AG04450 (cell line): ENCODE data around the gene SHFL. TPM values are rescaled to one million over a fixed set of nuclear protein-coding genes. Genes with fewer than 3 reads are reported as not detected.
A peak's percentile ranks its signal among the peaks of the same experiment; 100 is the strongest.

Experiments used
- CTCF ChIA-PET: fragments of 300-600, 350-600 bp; formaldehyde crosslinking; extraction: SDS; loops from one replicate; lab custom pipeline; 2022; ENCODE audit warnings: antibody characterized with exemption, inconsistent platforms; lab: Charles Lee
- POLR2A ChIA-PET: fragments of 350-600 bp; formaldehyde crosslinking; extraction: SDS; loops from one replicate; lab custom pipeline; 2021; ENCODE audit warnings: antibody characterized with exemption, inconsistent platforms; lab: Yijun Ruan, JAX
- DNase-seq: peaks from one replicate; pipeline ENCODE4 v3.0.0-alpha.2; 2011; ENCODE audit warnings: low read depth, low spot score
- H3K27ac ChIP-seq: one replicate; pipeline ENCODE4 v1.5.1; 2012; ENCODE audit warnings: low read depth, low read length, control low read depth
- H3K27me3 ChIP-seq: one replicate; pipeline ENCODE4 v1.6.0; 2012; ENCODE audit warnings: low read length; ENCODE audit not compliant: control insufficient read depth, insufficient read depth
- H3K4me3 ChIP-seq: 2 replicates; pipeline ENCODE4 v1.5.1; 2011; ENCODE audit warnings: mild to moderate bottlenecking, low read depth, low read length, control low read depth
- H3K9me3 ChIP-seq: 2 replicates; pipeline ENCODE4 v1.5.1; 2012; ENCODE audit warnings: low read length; ENCODE audit not compliant: control insufficient read depth, insufficient read depth
- CTCF ChIP-seq: IDR thresholded peaks from 2 replicates; pipeline ENCODE4 v1.5.1; 2011; ENCODE audit warnings: low read depth, low read length, control low read depth, inconsistent platforms
- polyA plus RNA-seq: library from polyadenylated mRNA; depleted of rRNA; stranded (reverse); fragments of >200 nt; gene quantifications from 2 replicates; pipeline ENCODE4 v1.2.3, GENCODE V29; 2011

Gene SHFL
- polyA plus RNA-seq, 1 experiment = 25.0 TPM

DNA sequence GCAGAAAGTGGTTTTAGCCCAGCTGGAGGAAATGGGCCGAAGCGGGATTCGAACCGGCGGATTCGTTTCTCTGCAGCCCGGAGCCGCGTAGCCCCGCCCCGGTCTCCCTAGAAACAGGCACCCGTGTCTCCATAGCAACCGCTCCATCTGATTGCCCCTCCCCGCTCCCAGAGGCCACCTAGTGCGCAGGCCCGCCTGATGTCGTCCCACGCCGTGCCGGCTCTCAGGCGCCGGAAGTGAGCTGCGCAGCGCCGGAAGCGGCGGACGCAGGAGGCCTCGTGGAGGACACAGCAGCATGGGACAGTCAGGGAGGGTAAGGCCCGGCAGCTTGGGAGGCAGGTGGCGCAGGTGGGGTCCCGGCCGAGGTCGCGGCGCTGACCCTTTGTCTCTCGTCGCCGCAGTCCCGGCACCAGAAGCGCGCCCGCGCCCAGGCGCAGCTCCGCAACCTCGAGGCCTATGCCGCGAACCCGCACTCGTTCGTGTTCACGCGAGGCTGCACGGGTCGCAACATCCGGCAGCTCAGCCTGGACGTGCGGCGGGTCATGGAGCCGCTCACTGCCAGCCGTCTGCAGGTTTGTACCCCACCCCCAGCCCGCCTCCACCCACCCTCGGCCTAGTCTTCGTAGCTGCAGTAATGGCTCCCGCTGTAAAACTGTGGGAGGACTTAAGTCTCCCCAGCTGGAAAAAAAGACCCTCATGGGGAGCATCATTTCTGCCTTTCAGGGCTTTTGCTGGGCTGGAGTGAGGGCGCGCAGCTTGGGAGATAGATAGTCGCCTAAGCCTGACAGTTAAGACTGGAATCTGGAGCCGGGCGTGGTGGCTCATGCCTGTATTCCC is 20.2 kb downstream of the SHFL start, which contains the start of gene PPAN:
Gene PPAN, plus strand, starts transcription at position 263 of the 837 bp plus-strand sequence. Its CDS starts 33 bp downstream, at position 296.
- ChIA-PET CTCF (interaction anchor here (0.9 to 1.2 kb wide), 2 partner anchors 9 to 143 kb away, joined by 4 to 7 read pairs; no protein-coding TSS in a partner anchor), POLR2A (interaction anchor here (1.0 to 2.1 kb wide), 7 partner anchors 9 to 79 kb away, joined by 3 to 19 read pairs (median 6); no protein-coding TSS in a partner anchor)
- DNase-seq = peak; percentile 95
- H3K27me3 ChIP-seq = no peaks in the 10 kb centered on the region
- H3K9me3 ChIP-seq = no peaks in the 10 kb centered on the region; the same call in 1 of the 2 replicates
- TF ChIP-seq CTCF = no peak
- peak within 1 kb of the TSS; percentile 90 for H3K4me3 ChIP-seq
- H3K27ac ChIP-seq = peak within 1 kb of the TSS; percentile 21

- DNase-seq = no peak
- Histone ChIP-seq H3K4me3 (peak overlapping the region; percentile 90), H3K27me3 (no peaks in the 10 kb centered on the region), H3K9me3 (no peaks in the 10 kb centered on the region; the same call in 1 of the 2 replicates), H3K27ac (no peak overlapping the region)
- POLR2A ChIA-PET = interaction anchor here (1.6 to 1.8 kb wide), 3 partner anchors 10 to 12 kb away, joined by 5 to 10 read pairs (median 6); no protein-coding TSS in a partner anchor
- no peak for TF ChIP-seq CTCF
- CTCF ChIA-PET = no interaction called here
Observed at GRCh38 chr19:10107254-10107653, 21.1 kb downstream of the SHFL start.

- DNase-seq = no peak
- no peaks in the 10 kb centered on the region for H3K27me3 ChIP-seq
- ChIA-PET POLR2A (no interaction called here), CTCF (interaction anchor here (0.7 to 1.0 kb wide), 4 partner anchors 13 to 151 kb away, joined by 3 to 8 read pairs (median 4); no protein-coding TSS in a partner anchor)
- H3K27ac ChIP-seq = no peak overlapping the region
- no peak for TF ChIP-seq CTCF
- no peaks in the 10 kb centered on the region; the same call in 1 of the 2 replicates for H3K9me3 ChIP-seq
- no peak overlapping the region for H3K4me3 ChIP-seq
Observed at GRCh38 chr19:10107817-10108367, 21.8 kb downstream of the SHFL start.

DNA sequence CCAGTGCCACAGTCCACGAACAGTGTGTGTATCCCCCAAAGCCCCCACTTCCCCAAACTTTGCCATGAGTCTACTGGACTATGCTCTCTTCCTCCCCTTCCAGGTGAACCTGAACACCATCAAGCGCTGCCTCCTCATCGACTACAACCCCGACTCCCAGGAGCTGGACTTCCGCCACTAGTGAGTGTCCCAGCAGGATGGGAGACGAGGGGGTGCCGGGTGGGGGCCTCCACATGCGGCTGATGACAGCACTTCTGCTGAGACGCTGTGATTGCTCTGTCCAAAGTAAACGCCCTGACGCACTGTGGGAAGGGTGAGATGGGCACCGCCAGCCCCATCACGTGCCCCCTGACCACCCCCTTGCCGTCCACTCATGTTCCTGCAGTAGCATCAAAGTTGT is 23.4 kb downstream of the SHFL start:
- CTCF ChIA-PET = interaction anchor here (1.0 kb wide), 1 partner anchor 179 kb away, joined by 3 read pairs; no protein-coding TSS in a partner anchor
- no peaks in the 10 kb centered on the region for H3K27me3 ChIP-seq
- H3K27ac ChIP-seq = no peak overlapping the region
- no peak for DNase-seq
- TF ChIP-seq CTCF = no peak
- H3K4me3 ChIP-seq = no peak overlapping the region
- H3K9me3 ChIP-seq = peaks cover 1% of the 10 kb centered on the region; the same call in 1 of the 2 replicates
- POLR2A ChIA-PET = no interaction called here
